RWPE1 (cell line): ENCODE measurements around the gene BRD4.

Experiments used
- CTCF ChIA-PET: fragments of 350-600 bp; sonication (Branson Sonifier 250); formaldehyde crosslinking; extraction: SDS; loops from one replicate; lab custom pipeline; 2021; lab: Yijun Ruan, JAX
- POLR2A ChIA-PET: fragments of 400-600 bp; formaldehyde crosslinking; extraction: SDS; loops from one replicate; lab custom pipeline; 2020; ENCODE audit warnings: antibody characterized with exemption; ENCODE audit not compliant: low non-redundant PET; lab: Yijun Ruan, JAX
- DNase-seq: peaks from one replicate; pipeline ENCODE4 v3.0.0; 2012; ENCODE audit warnings: low spot score
- H3K27ac ChIP-seq: fragments of 450-650 bp; 2 replicates; pipeline ENCODE4 v1.5.1; 2017
- TF ChIP-seq, protein P1 (sequence below): fragments of 450-650 bp; conservative IDR thresholded peaks from 2 replicates; pipeline ENCODE4 v1.5.1; 2017; ENCODE audit warnings: low read depth, mild to moderate bottlenecking

Gene BRD4

GRCh38 chr19:15248648-15249527, 83.5 kb downstream of the BRD4 start:
- POLR2A ChIA-PET: no interaction called here
- peak overlapping the region; percentile 97 for H3K27ac ChIP-seq
- CTCF ChIA-PET: interaction anchor here (0.6 to 4.5 kb wide), 3 partner anchors 53 to 298 kb away, joined by 4 to 19 read pairs (median 4); no protein-coding TSS in a partner anchor
- peak; percentile 90 for DNase-seq
- TF ChIP-seq, protein P1, sequence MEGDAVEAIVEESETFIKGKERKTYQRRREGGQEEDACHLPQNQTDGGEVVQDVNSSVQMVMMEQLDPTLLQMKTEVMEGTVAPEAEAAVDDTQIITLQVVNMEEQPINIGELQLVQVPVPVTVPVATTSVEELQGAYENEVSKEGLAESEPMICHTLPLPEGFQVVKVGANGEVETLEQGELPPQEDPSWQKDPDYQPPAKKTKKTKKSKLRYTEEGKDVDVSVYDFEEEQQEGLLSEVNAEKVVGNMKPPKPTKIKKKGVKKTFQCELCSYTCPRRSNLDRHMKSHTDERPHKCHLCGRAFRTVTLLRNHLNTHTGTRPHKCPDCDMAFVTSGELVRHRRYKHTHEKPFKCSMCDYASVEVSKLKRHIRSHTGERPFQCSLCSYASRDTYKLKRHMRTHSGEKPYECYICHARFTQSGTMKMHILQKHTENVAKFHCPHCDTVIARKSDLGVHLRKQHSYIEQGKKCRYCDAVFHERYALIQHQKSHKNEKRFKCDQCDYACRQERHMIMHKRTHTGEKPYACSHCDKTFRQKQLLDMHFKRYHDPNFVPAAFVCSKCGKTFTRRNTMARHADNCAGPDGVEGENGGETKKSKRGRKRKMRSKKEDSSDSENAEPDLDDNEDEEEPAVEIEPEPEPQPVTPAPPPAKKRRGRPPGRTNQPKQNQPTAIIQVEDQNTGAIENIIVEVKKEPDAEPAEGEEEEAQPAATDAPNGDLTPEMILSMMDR: no peak

GRCh38 chr19:15248106-15248505, 84.2 kb downstream of the BRD4 start:
- CTCF ChIA-PET: no interaction called here
- TF ChIP-seq, protein P1: no peak
- no peak for DNase-seq
- POLR2A ChIA-PET: no interaction called here
- H3K27ac ChIP-seq: peak overlapping the region; percentile 97

GRCh38 chr19:15247107-15248014, 85.0 kb downstream of the BRD4 start:
- ChIA-PET CTCF (no interaction called here), POLR2A (no interaction called here)
- TF ChIP-seq, protein P1: no peak
- no peak for DNase-seq
- peak overlapping the region; percentile 97 for H3K27ac ChIP-seq

GRCh38 chr19:15246198-15246481, 86.2 kb downstream of the BRD4 start:
- DNase-seq: no peak
- H3K27ac ChIP-seq: peak overlapping the region; percentile 97
- ChIA-PET CTCF (no interaction called here), POLR2A (no interaction called here)
- TF ChIP-seq, protein P1: no peak

DNA sequence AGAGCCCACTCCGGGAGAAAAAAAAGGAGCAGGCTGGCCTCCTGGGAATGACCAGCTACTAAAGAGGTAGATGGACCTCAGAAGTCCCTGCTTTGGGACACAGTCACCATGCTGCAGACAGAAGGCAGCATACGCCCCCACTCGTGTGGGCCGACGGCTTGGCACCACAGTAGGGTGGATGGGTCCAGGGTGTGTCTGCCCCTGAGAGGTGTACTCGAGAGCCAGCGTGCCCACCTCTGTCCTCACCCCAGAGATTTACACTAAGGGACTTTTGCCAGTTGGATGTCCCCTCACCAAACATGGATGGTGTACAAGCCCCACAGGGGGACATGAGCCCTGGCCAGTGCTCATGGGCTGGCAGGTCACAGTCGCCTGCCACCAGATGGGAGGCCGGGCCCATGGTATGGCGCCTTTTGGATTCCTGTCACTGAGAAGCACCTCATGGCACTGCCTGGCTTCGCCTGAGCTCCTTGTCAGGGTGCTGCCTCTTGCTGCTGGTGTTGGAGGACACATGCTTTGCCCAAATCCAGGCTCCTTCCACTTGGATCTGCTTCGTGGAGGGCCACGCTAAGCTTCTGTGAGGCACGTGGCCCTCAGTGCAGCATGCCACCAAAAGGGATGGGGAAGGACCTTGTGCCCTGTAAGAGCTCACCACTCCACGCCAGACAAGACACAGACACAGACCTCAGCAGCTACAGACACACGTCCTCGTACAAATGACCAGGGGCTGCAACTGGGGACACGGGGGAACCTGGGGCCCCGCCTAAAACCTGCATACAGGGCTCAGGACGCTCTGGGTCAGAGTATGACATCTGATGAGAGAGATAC, 86.8 kb downstream of the BRD4 start:
- ChIA-PET POLR2A (no interaction called here), CTCF (no interaction called here)
- no peak for DNase-seq
- peak overlapping the region; percentile 97 for H3K27ac ChIP-seq
- TF ChIP-seq, protein P1: no peak

- DNase-seq: no peak
- POLR2A ChIA-PET: no interaction called here
- H3K27ac ChIP-seq: peak overlapping the region; percentile 97
- CTCF ChIA-PET: no interaction called here
- TF ChIP-seq, protein P1: no peak
Measured at GRCh38 chr19:15244808-15245207, 87.5 kb downstream of the BRD4 start.
